A549 (cell line): Measurements from ENCODE around the gene RFPL1. TPM values are rescaled to one million over a fixed set of nuclear protein-coding genes. Genes with fewer than 3 reads are reported as not detected.
A peak's percentile ranks its signal among the peaks of the same experiment; 100 is the strongest.
"Not testable (repeated sequence)": the region's sequence is repeated elsewhere in the genome, so short reads cannot be mapped to it uniquely, and the experiment has no call there.

Experiments used
- ATAC-seq, 2 experiments: fragments of 200-7000 bp in 1 of 2; fragments of >200 bp in 1 of 2; cut with Nextera tagmentation in 1 of 2; cut with Tn5 transposase in 1 of 2; 3 replicates each; pipeline versions ENCODE4 v1.8.0 to v1.9.1; 2018 to 2020; ENCODE audit warnings: mild to moderate bottlenecking in 1 of 2, moderate library complexity in 1 of 2
- CTCF ChIA-PET: fragments of 300-600 bp; sonication (Branson Sonifier 250); formaldehyde crosslinking; extraction: SDS; loops from one replicate; lab custom pipeline; 2021; ENCODE audit warnings: antibody characterized with exemption, inconsistent platforms; lab: Yijun Ruan, JAX
- POLR2A ChIA-PET: fragments of 350-600 bp; formaldehyde crosslinking; extraction: SDS; loops from one replicate; lab custom pipeline; 2021; ENCODE audit warnings: antibody characterized with exemption, inconsistent platforms; lab: Yijun Ruan, JAX
- DNase-seq, 2 experiments: peaks; one replicate each; pipeline versions ENCODE4 v3.0.0 to v3.0.0-alpha.2; 2011 to 2016; ENCODE audit warnings: low read depth in 1 of 2, low spot score in 1 of 2
- FAIRE-seq: peaks from 2 replicates; lab custom pipeline; 2011; peaks lifted over from hg19 to GRCh38; lab: Jason Lieb, UNC
- H3K27ac ChIP-seq, 2 experiments: fragments of >200 bp; sonication (Bioruptor Twin); formaldehyde crosslinking; 3 replicates each; pipeline ENCODE4 v1.5.1; 2016 to 2017
- H3K4me1 ChIP-seq: fragments of >200 bp; sonication (Bioruptor Twin); formaldehyde crosslinking; 3 replicates; pipeline ENCODE4 v1.6.1; 2016
- H3K4me2 ChIP-seq: fragments of >200 bp; sonication (Bioruptor Twin); formaldehyde crosslinking; 3 replicates; pipeline ENCODE4 v1.6.1; 2016
- H3K4me3 ChIP-seq: fragments of >200 bp; sonication (Bioruptor Twin); formaldehyde crosslinking; 3 replicates; pipeline ENCODE4 v1.5.1; 2016
- H3K9me3 ChIP-seq: fragments of >200 bp; sonication (Bioruptor Twin); formaldehyde crosslinking; 3 replicates; pipeline ENCODE4 v1.6.1; 2016
- CEBPB ChIP-seq, 2 experiments: fragments of >200 bp in 1 of 2; sonication (Bioruptor Twin) in 1 of 2; formaldehyde crosslinking in 1 of 2; IDR thresholded peaks; 2 replicates each; pipeline ENCODE4 v1.6.1; 2012 to 2016
- CHD2 ChIP-seq: fragments of 150-350 bp; IDR thresholded peaks from 2 replicates; pipeline ENCODE4 v1.6.1; 2014; ENCODE audit warnings: low read length; ENCODE audit not compliant: partially characterized antibody
- CTCF ChIP-seq: fragments of >200 bp; sonication (Bioruptor Twin); formaldehyde crosslinking; IDR thresholded peaks from 3 replicates; pipeline ENCODE4 v1.5.1; 2016
- ELK1 ChIP-seq: fragments of 150-350 bp; IDR thresholded peaks from 2 replicates; pipeline ENCODE4 v1.6.1; 2014; ENCODE audit warnings: low read depth, mild to moderate bottlenecking, low read length
- EP300 ChIP-seq, 2 experiments: fragments of >200 bp; sonication (Bioruptor Twin); formaldehyde crosslinking; IDR thresholded peaks; 2 replicates in 1 of 2; 3 replicates in 1 of 2; pipeline ENCODE4 v1.6.1; 2016 to 2017
- HDAC2 ChIP-seq: fragments of 200-600 bp; sonication (generic); IDR thresholded peaks from 2 replicates; pipeline ENCODE4 v1.6.1; 2016
- HEYL ChIP-seq: fragments of 250-450 bp; sonication (Bioruptor Pico); IDR thresholded peaks from 2 replicates; pipeline ENCODE4 v1.8.0; 2021; ENCODE audit warnings: mild to moderate bottlenecking, moderate library complexity
- JUN ChIP-seq, 2 experiments: fragments of >200 bp; sonication (Bioruptor Twin); formaldehyde crosslinking; IDR thresholded peaks; 2 replicates in 1 of 2; 3 replicates in 1 of 2; pipeline ENCODE4 v1.6.1; 2016 to 2017
- NPAS2 ChIP-seq: fragments of 250-450 bp; sonication (Bioruptor Pico); IDR thresholded peaks from 2 replicates; pipeline ENCODE4 v1.8.0; 2022; ENCODE audit warnings: mild to moderate bottlenecking, moderate library complexity, borderline replicate concordance
- RAD21 ChIP-seq, 2 experiments: fragments of >200 bp in 1 of 2; sonication (Bioruptor Twin) in 1 of 2; formaldehyde crosslinking in 1 of 2; IDR thresholded peaks in 1 of 2; conservative IDR thresholded peaks in 1 of 2; 2 replicates in 1 of 2; 3 replicates in 1 of 2; pipeline ENCODE4 v1.6.1; 2012 to 2018; ENCODE audit warnings: inconsistent platforms in 1 of 2
- USF2 ChIP-seq: fragments of 450-650 bp; IDR thresholded peaks from 2 replicates; pipeline ENCODE4 v1.6.1; 2014; ENCODE audit warnings: antibody characterized with exemption
- ZC3H11A ChIP-seq: fragments of 450-650 bp; IDR thresholded peaks from 2 replicates; pipeline ENCODE4 v1.6.1; 2014; ENCODE audit warnings: antibody characterized with exemption, mild to moderate bottlenecking
- WGBS: methylation state at CpG from one replicate; pipeline ENCODE4 v1.1.6; 2017; ENCODE audit errors: missing lambda C conversion rate; 5-methylcytosine and 5-hydroxymethylcytosine counted together
- polyA plus RNA-seq, 4 experiments: library from polyadenylated mRNA; depleted of rRNA in 3 of 4; stranded (reverse); fragments of >200 nt; fragmentation: RNase III in 1 of 4; extraction: RNeasy Plus Mini Kit Qiagen cat#74134 plus additional on column Dnase treatment in 1 of 4; gene quantifications; 2 replicates in 3 of 4; 3 replicates in 1 of 4; pipeline ENCODE4 v1.2.3, GENCODE V29; 2011 to 2017

RFPL1 gene
- polyA plus RNA-seq, 2 of the 4 experiments (the other 2 are of a cell fraction): not detected

- TF ChIP-seq HEYL (CRISPR knock-in tag) (no peak), USF2 (no peak), ZC3H11A (no peak), EP300 (IDR thresholded peaks at IDR 0.05) (no peak), HDAC2 (no peak), CEBPB (IDR thresholded peaks at IDR 0.05) (no peak), RAD21 (conservative IDR thresholded peaks at IDR 0.05 in 1 of 2, IDR thresholded peaks at IDR 0.05 in 1 of 2) (no peak), ELK1 (no peak), JUN (IDR thresholded peaks at IDR 0.05) (no peak)
- Histone ChIP-seq H3K4me1 (peaks cover 5% of the 10 kb centered on the region; the same call in 1 of the 3 replicates), H3K4me2 (no peak overlapping the region), H3K9me3 (no peaks in the 10 kb centered on the region), H3K4me3 (no peak overlapping the region), H3K27ac (no peak overlapping the region)
- ATAC-seq (no peak), DNase-seq (no peak), FAIRE-seq (no peak)
- ChIA-PET POLR2A (no interaction called here), CTCF (no interaction called here)
- WGBS: 93% methylated on average over 2 of the region's 2 CpGs
Measured at GRCh38 chr22:29400576-29400975, 37.8 kb upstream of the RFPL1 start.

GRCh38 chr22:29401538-29401937, 36.8 kb upstream of the RFPL1 start:
- H3K4me2 ChIP-seq, H3K27ac ChIP-seq, CTCF ChIA-PET, FAIRE-seq, H3K4me3 ChIP-seq, DNase-seq, H3K9me3 ChIP-seq, ATAC-seq, POLR2A ChIA-PET, H3K4me1 ChIP-seq: not testable (repeated sequence)
- WGBS: 68% methylated on average over 6 of the region's 6 CpGs

- H3K4me1 ChIP-seq: peaks cover 1% of the 10 kb centered on the region; the same call in 2 of the 3 replicates
- no peak overlapping the region for H3K27ac ChIP-seq
- H3K4me2 ChIP-seq: no peak overlapping the region
- 84% methylated on average over 6 of the region's 6 CpGs for WGBS
- CTCF ChIA-PET: no interaction called here
- no peak overlapping the region for H3K4me3 ChIP-seq
- ATAC-seq: no peak
- FAIRE-seq: no peak
- TF ChIP-seq CHD2 (no peak), NPAS2 (CRISPR knock-in tag) (no peak), USF2 (no peak)
- H3K9me3 ChIP-seq: no peaks in the 10 kb centered on the region
- POLR2A ChIA-PET: no interaction called here
- no peak for DNase-seq
Measured at GRCh38 chr22:29408940-29409339, 29.4 kb upstream of the RFPL1 start.

GRCh38 chr22:29411569-29412211, 26.7 kb upstream of the RFPL1 start:
- H3K9me3 ChIP-seq, POLR2A ChIA-PET, H3K4me3 ChIP-seq, H3K4me1 ChIP-seq, H3K27ac ChIP-seq, FAIRE-seq, DNase-seq, ATAC-seq, H3K4me2 ChIP-seq: not testable (repeated sequence)
- CTCF ChIA-PET: interaction anchor here (1.3 kb wide), 1 partner anchor 18 kb away, joined by 3 read pairs; no protein-coding TSS in a partner anchor
- 92% methylated on average over 3 of the region's 4 CpGs for WGBS

- WGBS: 8% methylated on average over 3 of the region's 4 CpGs
- DNase-seq: peak in 1 of 2 experiments; percentile 32
- FAIRE-seq, H3K27ac ChIP-seq, H3K4me1 ChIP-seq, H3K4me3 ChIP-seq, H3K4me2 ChIP-seq, POLR2A ChIA-PET, CTCF ChIA-PET, H3K9me3 ChIP-seq: not testable (repeated sequence)
- ATAC-seq: peak; percentile 72 to 90; a peak in 5 of 6 replicates
- peak; percentile 36; the same call in 1 of the 3 replicates for TF ChIP-seq CTCF
Measured at GRCh38 chr22:29412772-29413171, 25.6 kb upstream of the RFPL1 start.
